ENCODE results near the gene JRKL.

The JRKL gene

DNA sequence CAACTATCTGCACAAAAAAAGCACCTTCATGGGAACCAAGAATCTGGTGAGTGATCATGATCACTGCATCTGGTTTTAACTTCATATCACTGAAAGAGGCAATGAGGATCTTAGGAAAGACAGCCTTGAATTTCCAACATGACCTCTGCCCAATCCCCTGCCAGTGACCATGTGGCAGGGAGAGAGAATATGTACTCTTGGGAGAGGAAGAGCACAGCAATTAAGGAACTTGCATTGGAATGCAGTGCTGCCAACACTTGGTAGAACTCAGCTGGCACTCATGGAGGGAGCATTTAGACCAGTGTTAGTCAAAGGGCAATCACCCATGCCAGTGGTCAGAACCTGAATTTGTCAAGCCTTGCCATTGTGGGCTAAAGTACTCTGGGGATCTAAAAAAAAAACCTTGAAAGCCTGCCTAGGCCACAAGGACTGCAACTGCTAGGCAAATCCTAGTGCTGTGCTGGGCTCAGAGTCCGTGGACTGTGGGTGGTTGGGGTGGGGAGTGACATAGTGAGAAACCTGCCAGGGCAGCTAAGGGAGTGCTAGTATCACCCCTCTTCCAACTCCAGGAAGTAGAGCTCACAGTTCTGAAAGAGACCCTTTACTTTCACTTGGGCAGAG, 23.1 kb downstream of the JRKL start:
- H3K4me3 ChIP-seq (ENCODE audit: low read depth, low read length, poor library complexity, severe bottlenecking), result no peak overlapping the region
- H4K20me1 ChIP-seq (ENCODE audit: insufficient read depth, low read length), result no peaks in the 10 kb centered on the region
- no peaks in the 10 kb centered on the region for H3K4me1 ChIP-seq (ENCODE audit: insufficient read depth, low read length, severe bottlenecking)
- H3K9ac ChIP-seq (ENCODE audit: low read length), result no peak overlapping the region
- no peak overlapping the region for H3K27ac ChIP-seq (ENCODE audit: low read depth, low read length, poor library complexity, severe bottlenecking)
- no peaks in the 10 kb centered on the region for H3F3A ChIP-seq (ENCODE audit: insufficient read depth, low read length)
- H3K27me3 ChIP-seq (ENCODE audit: insufficient read depth, low read length), result no peaks in the 10 kb centered on the region
- no peak overlapping the region for H2AFZ ChIP-seq (ENCODE audit: low read length)
- H3K9me3 ChIP-seq (ENCODE audit: low read length), result no peaks in the 10 kb centered on the region
- TF ChIP-seq EZH2 (IDR thresholded peaks at IDR 0.05; ENCODE audit: borderline replicate concordance, low read length), result no peak
- TF ChIP-seq, protein P1, sequence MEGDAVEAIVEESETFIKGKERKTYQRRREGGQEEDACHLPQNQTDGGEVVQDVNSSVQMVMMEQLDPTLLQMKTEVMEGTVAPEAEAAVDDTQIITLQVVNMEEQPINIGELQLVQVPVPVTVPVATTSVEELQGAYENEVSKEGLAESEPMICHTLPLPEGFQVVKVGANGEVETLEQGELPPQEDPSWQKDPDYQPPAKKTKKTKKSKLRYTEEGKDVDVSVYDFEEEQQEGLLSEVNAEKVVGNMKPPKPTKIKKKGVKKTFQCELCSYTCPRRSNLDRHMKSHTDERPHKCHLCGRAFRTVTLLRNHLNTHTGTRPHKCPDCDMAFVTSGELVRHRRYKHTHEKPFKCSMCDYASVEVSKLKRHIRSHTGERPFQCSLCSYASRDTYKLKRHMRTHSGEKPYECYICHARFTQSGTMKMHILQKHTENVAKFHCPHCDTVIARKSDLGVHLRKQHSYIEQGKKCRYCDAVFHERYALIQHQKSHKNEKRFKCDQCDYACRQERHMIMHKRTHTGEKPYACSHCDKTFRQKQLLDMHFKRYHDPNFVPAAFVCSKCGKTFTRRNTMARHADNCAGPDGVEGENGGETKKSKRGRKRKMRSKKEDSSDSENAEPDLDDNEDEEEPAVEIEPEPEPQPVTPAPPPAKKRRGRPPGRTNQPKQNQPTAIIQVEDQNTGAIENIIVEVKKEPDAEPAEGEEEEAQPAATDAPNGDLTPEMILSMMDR (IDR thresholded peaks at IDR 0.05; ENCODE audit: low read length), result no peak
- H3K9me2 ChIP-seq (ENCODE audit: low read depth, low read length), result no peaks in the 10 kb centered on the region
- no peak overlapping the region for H3K4me2 ChIP-seq (ENCODE audit: low read length)
- H3K36me3 ChIP-seq (ENCODE audit: insufficient read depth, low read length), result no peaks in the 10 kb centered on the region
- no peaks in the 10 kb centered on the region; the same call in 1 of the 2 replicates for H3K79me2 ChIP-seq (ENCODE audit: insufficient read depth, low read length)

GRCh38 chr11:96413408-96413807, 23.6 kb downstream of the JRKL start:
- H3K9ac ChIP-seq (ENCODE audit: low read length), result no peak overlapping the region
- no peaks in the 10 kb centered on the region for H3K9me2 ChIP-seq (ENCODE audit: low read depth, low read length)
- no peaks in the 10 kb centered on the region for H3F3A ChIP-seq (ENCODE audit: insufficient read depth, low read length)
- H4K20me1 ChIP-seq (ENCODE audit: insufficient read depth, low read length), result no peaks in the 10 kb centered on the region
- no peak overlapping the region for H3K4me3 ChIP-seq (ENCODE audit: low read depth, low read length, poor library complexity, severe bottlenecking)
- H3K4me2 ChIP-seq (ENCODE audit: low read length), result no peak overlapping the region
- H3K36me3 ChIP-seq (ENCODE audit: insufficient read depth, low read length), result no peaks in the 10 kb centered on the region
- no peak overlapping the region for H3K27ac ChIP-seq (ENCODE audit: low read depth, low read length, poor library complexity, severe bottlenecking)
- TF ChIP-seq, protein P1 (IDR thresholded peaks at IDR 0.05; ENCODE audit: low read length), result no peak
- no peak for TF ChIP-seq EZH2 (IDR thresholded peaks at IDR 0.05; ENCODE audit: borderline replicate concordance, low read length)
- no peaks in the 10 kb centered on the region for H3K4me1 ChIP-seq (ENCODE audit: insufficient read depth, low read length, severe bottlenecking)
- no peak overlapping the region for H2AFZ ChIP-seq (ENCODE audit: low read length)
- H3K79me2 ChIP-seq (ENCODE audit: insufficient read depth, low read length), result no peaks in the 10 kb centered on the region; the same call in 1 of the 2 replicates
- no peaks in the 10 kb centered on the region for H3K9me3 ChIP-seq (ENCODE audit: low read length)
- no peaks in the 10 kb centered on the region for H3K27me3 ChIP-seq (ENCODE audit: insufficient read depth, low read length)

DNA sequence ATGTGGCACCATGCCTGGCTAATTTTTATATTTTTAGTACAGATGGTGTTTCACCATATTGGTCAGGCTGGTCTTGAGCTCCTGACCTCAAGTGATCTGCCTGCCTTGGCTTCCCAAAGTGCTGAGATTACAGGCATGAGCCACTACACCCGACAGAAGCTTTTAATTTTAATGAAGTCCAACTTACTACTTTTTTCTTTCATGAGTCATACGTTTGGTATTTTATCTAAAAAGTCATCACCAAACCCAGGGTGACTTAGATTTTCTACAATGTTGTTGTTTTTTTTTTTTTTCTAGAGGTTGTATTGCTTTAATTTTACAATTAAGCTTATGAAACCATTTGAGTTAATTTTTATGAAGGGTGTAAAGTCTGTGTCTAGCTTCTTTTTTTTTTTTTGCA, 34.9 kb downstream of the JRKL start:
- Histone ChIP-seq H3K36me3 (ENCODE audit: insufficient read depth, low read length) (no peaks in the 10 kb centered on the region), H3K4me3 (ENCODE audit: low read depth, low read length, poor library complexity, severe bottlenecking) (no peak overlapping the region), H3K4me2 (ENCODE audit: low read length) (no peak overlapping the region), H3K9me3 (ENCODE audit: low read length) (no peaks in the 10 kb centered on the region), H2AFZ (ENCODE audit: low read length) (no peak overlapping the region), H4K20me1 (ENCODE audit: insufficient read depth, low read length) (no peaks in the 10 kb centered on the region), H3K4me1 (ENCODE audit: insufficient read depth, low read length, severe bottlenecking) (no peaks in the 10 kb centered on the region), H3K27ac (ENCODE audit: low read depth, low read length, poor library complexity, severe bottlenecking) (no peak overlapping the region), H3K79me2 (ENCODE audit: insufficient read depth, low read length) (no peaks in the 10 kb centered on the region), H3F3A (ENCODE audit: insufficient read depth, low read length) (no peaks in the 10 kb centered on the region), H3K9ac (ENCODE audit: low read length) (no peak overlapping the region), H3K9me2 (ENCODE audit: low read depth, low read length) (no peaks in the 10 kb centered on the region), H3K27me3 (ENCODE audit: insufficient read depth, low read length) (no peaks in the 10 kb centered on the region)
- TF ChIP-seq EZH2 (IDR thresholded peaks at IDR 0.05; ENCODE audit: borderline replicate concordance, low read length), result no peak
- TF ChIP-seq, protein P1 (IDR thresholded peaks at IDR 0.05; ENCODE audit: low read length), result no peak
